Measurements from ENCODE around the gene SERTAD3.

The SERTAD3 gene

GRCh38 chr19:40419066-40419612 lies 25.0 kb downstream of the SERTAD3 start:
- H3K9ac ChIP-seq (ENCODE audit: insufficient read length) = no peak overlapping the region
- H3K27ac ChIP-seq = no peak overlapping the region
- no peak for TF ChIP-seq POLR2AphosphoS5 (IDR thresholded peaks at IDR 0.05; ENCODE audit: borderline replicate concordance, low read depth, low read length)
- TF ChIP-seq EZH2 (IDR thresholded peaks at IDR 0.05) = no peak
- no peak for TF ChIP-seq FOXP2 (optimal IDR thresholded peaks at IDR 0.05; ENCODE audit: control extremely low read depth, extremely low read length, insufficient read depth)
- H3K4me3 ChIP-seq = no peak overlapping the region
- peaks cover 6% of the 10 kb centered on the region; the same call in 1 of the 2 replicates for H3K36me3 ChIP-seq (ENCODE audit: insufficient read depth, low read length)
- H3K9me3 ChIP-seq (ENCODE audit: low read depth, low read length) = no peaks in the 10 kb centered on the region
- no peak for DNase-seq (ENCODE audit: low read depth, low spot score)

GRCh38 chr19:40418040-40418439 lies 26.1 kb downstream of the SERTAD3 start:
- TF ChIP-seq EZH2 (IDR thresholded peaks at IDR 0.05) (no peak), FOXP2 (optimal IDR thresholded peaks at IDR 0.05; ENCODE audit: control extremely low read depth, extremely low read length, insufficient read depth) (no peak), POLR2AphosphoS5 (IDR thresholded peaks at IDR 0.05; ENCODE audit: borderline replicate concordance, low read depth, low read length) (no peak)
- Histone ChIP-seq H3K36me3 (ENCODE audit: insufficient read depth, low read length) (peaks cover 6% of the 10 kb centered on the region; the same call in 1 of the 2 replicates), H3K27ac (peak overlapping the region; percentile 3; the same call in 1 of the 2 replicates), H3K9me3 (ENCODE audit: low read depth, low read length) (no peaks in the 10 kb centered on the region), H3K9ac (ENCODE audit: insufficient read length) (no peak overlapping the region), H3K4me3 (no peak overlapping the region)
- DNase-seq (ENCODE audit: low read depth, low spot score) = no peak

GRCh38 chr19:40417643-40417981 lies 26.5 kb downstream of the SERTAD3 start:
- H3K9ac ChIP-seq (ENCODE audit: insufficient read length) = no peak overlapping the region
- no peak overlapping the region for H3K4me3 ChIP-seq

GRCh38 chr19:40416918-40417642 lies 27.1 kb downstream of the SERTAD3 start:
- DNase-seq (ENCODE audit: low read depth, low spot score) = no peak
- H3K27ac ChIP-seq = peak overlapping the region; percentile 42; the same call in 1 of the 2 replicates
- peak overlapping the region; percentile 32 for H3K9ac ChIP-seq (ENCODE audit: insufficient read length)
- TF ChIP-seq FOXP2 (optimal IDR thresholded peaks at IDR 0.05; ENCODE audit: control extremely low read depth, extremely low read length, insufficient read depth) (no peak), EZH2 (IDR thresholded peaks at IDR 0.05) (no peak), POLR2AphosphoS5 (IDR thresholded peaks at IDR 0.05; ENCODE audit: borderline replicate concordance, low read depth, low read length) (no peak)
- no peaks in the 10 kb centered on the region for H3K36me3 ChIP-seq (ENCODE audit: insufficient read depth, low read length)
- no peak overlapping the region for H3K4me3 ChIP-seq
- H3K9me3 ChIP-seq (ENCODE audit: low read depth, low read length) = no peaks in the 10 kb centered on the region

More at GRCh38 chr19:40417643-40417981, 26.5 kb downstream of the SERTAD3 start:
- no peak for TF ChIP-seq FOXP2 (optimal IDR thresholded peaks at IDR 0.05; ENCODE audit: control extremely low read depth, extremely low read length, insufficient read depth)
- TF ChIP-seq POLR2AphosphoS5 (IDR thresholded peaks at IDR 0.05; ENCODE audit: borderline replicate concordance, low read depth, low read length) = no peak
- no peak for TF ChIP-seq EZH2 (IDR thresholded peaks at IDR 0.05)
- Histone ChIP-seq H3K27ac (no peak overlapping the region), H3K9me3 (ENCODE audit: low read depth, low read length) (no peaks in the 10 kb centered on the region), H3K36me3 (ENCODE audit: insufficient read depth, low read length) (peaks cover 2% of the 10 kb centered on the region; the same call in 1 of the 2 replicates)
- DNase-seq (ENCODE audit: low read depth, low spot score) = no peak

- no peak overlapping the region for H3K4me3 ChIP-seq
- no peaks in the 10 kb centered on the region for H3K36me3 ChIP-seq (ENCODE audit: insufficient read depth, low read length)
- TF ChIP-seq EZH2 (IDR thresholded peaks at IDR 0.05) (no peak), FOXP2 (optimal IDR thresholded peaks at IDR 0.05; ENCODE audit: control extremely low read depth, extremely low read length, insufficient read depth) (no peak), POLR2AphosphoS5 (IDR thresholded peaks at IDR 0.05; ENCODE audit: borderline replicate concordance, low read depth, low read length) (no peak)
- no peak for DNase-seq (ENCODE audit: low read depth, low spot score)
- no peaks in the 10 kb centered on the region for H3K9me3 ChIP-seq (ENCODE audit: low read depth, low read length)
- no peak overlapping the region for H3K9ac ChIP-seq (ENCODE audit: insufficient read length)
- H3K27ac ChIP-seq = no peak overlapping the region
These were observed 28.4 kb downstream of the SERTAD3 start for GRCh38 chr19:40415768-40416167.

GRCh38 chr19:40414542-40415535 lies 29.3 kb downstream of the SERTAD3 start:
- peak overlapping the region; percentile 84 for H3K27ac ChIP-seq
- H3K36me3 ChIP-seq (ENCODE audit: insufficient read depth, low read length) = no peaks in the 10 kb centered on the region
- H3K9me3 ChIP-seq (ENCODE audit: low read depth, low read length) = no peaks in the 10 kb centered on the region
- H3K4me3 ChIP-seq = peak overlapping the region; percentile 47; the same call in 1 of the 2 replicates
- TF ChIP-seq POLR2AphosphoS5 (IDR thresholded peaks at IDR 0.05; ENCODE audit: borderline replicate concordance, low read depth, low read length) (no peak), FOXP2 (optimal IDR thresholded peaks at IDR 0.05; ENCODE audit: control extremely low read depth, extremely low read length, insufficient read depth) (no peak), EZH2 (IDR thresholded peaks at IDR 0.05) (no peak)
- DNase-seq (ENCODE audit: low read depth, low spot score) = no peak
- H3K9ac ChIP-seq (ENCODE audit: insufficient read length) = peak overlapping the region; percentile 61

- Histone ChIP-seq H3K4me3 (no peak within 1 kb of the TSS), H3K36me3 (ENCODE audit: insufficient read depth, low read length) (no peaks in the 10 kb centered on the region), H3K27ac (peak within 1 kb of the TSS; percentile 53), H3K9ac (ENCODE audit: insufficient read length) (peak within 1 kb of the TSS; percentile 62), H3K9me3 (ENCODE audit: low read depth, low read length) (no peaks in the 10 kb centered on the region)
- TF ChIP-seq POLR2AphosphoS5 (IDR thresholded peaks at IDR 0.05; ENCODE audit: borderline replicate concordance, low read depth, low read length) (no peak), FOXP2 (optimal IDR thresholded peaks at IDR 0.05; ENCODE audit: control extremely low read depth, extremely low read length, insufficient read depth) (no peak)
- DNase-seq (ENCODE audit: low read depth, low spot score) = no peak
These were observed 30.8 kb downstream of the SERTAD3 start, which contains the start of gene PRX for GRCh38 chr19:40413291-40413845. PRX (minus strand) TSS chr19:40413378; CDS start chr19:40407932, 5,446 bp downstream.

Data from SK-N-MC (cell line).